ENCODE measurements around the gene FUNDC2. TPM values are rescaled to one million over a fixed set of nuclear protein-coding genes. Genes with fewer than 3 reads are reported as not detected.

Gene FUNDC2
- total RNA-seq, 1 donor from 2014 or later: 50.8 TPM

- DNase-seq (ENCODE audit: low read depth): no peak
- Histone ChIP-seq H3K4me3 (ENCODE audit: low read depth, low read length) (peak overlapping the region; percentile 47), H3K36me3 (ENCODE audit: control insufficient read depth, insufficient read depth, low read length) (no peaks in the 10 kb centered on the region), H3K27me3 (ENCODE audit: control insufficient read depth, insufficient read depth, low read length) (no peaks in the 10 kb centered on the region)
- FAIRE-seq: no peak
- TF ChIP-seq CTCF (IDR thresholded peaks at IDR 0.05; ENCODE audit: insufficient read depth, low read length, severe bottlenecking): no peak
These were observed 1.5 kb downstream of the FUNDC2 start for GRCh38 chrX:155028129-155028528.

GRCh38 chrX:155028877-155029291 is 2.2 kb downstream of the FUNDC2 start:
- TF ChIP-seq CTCF (IDR thresholded peaks at IDR 0.05; ENCODE audit: insufficient read depth, low read length, severe bottlenecking): no peak
- DNase-seq (ENCODE audit: low read depth) (peak; percentile 10), FAIRE-seq (no peak)
- no peak overlapping the region for H3K4me3 ChIP-seq (ENCODE audit: low read depth, low read length)
- no peaks in the 10 kb centered on the region for H3K36me3 ChIP-seq (ENCODE audit: control insufficient read depth, insufficient read depth, low read length)
- H3K27me3 ChIP-seq (ENCODE audit: control insufficient read depth, insufficient read depth, low read length): no peaks in the 10 kb centered on the region

GRCh38 chrX:155031657-155032056 is 5.0 kb downstream of the FUNDC2 start:
- no peak for TF ChIP-seq CTCF (IDR thresholded peaks at IDR 0.05; ENCODE audit: insufficient read depth, low read length, severe bottlenecking)
- DNase-seq (ENCODE audit: low read depth) (no peak), FAIRE-seq (no peak)
- H3K36me3 ChIP-seq (ENCODE audit: control insufficient read depth, insufficient read depth, low read length): no peaks in the 10 kb centered on the region
- no peak overlapping the region for H3K4me3 ChIP-seq (ENCODE audit: low read depth, low read length)
- no peaks in the 10 kb centered on the region for H3K27me3 ChIP-seq (ENCODE audit: control insufficient read depth, insufficient read depth, low read length)

- no peak for DNase-seq (ENCODE audit: low read depth)
- no peaks in the 10 kb centered on the region for H3K27me3 ChIP-seq (ENCODE audit: control insufficient read depth, insufficient read depth, low read length)
- FAIRE-seq: no peak
- no peak overlapping the region for H3K4me3 ChIP-seq (ENCODE audit: low read depth, low read length)
- TF ChIP-seq CTCF (IDR thresholded peaks at IDR 0.05; ENCODE audit: insufficient read depth, low read length, severe bottlenecking): no peak
- no peaks in the 10 kb centered on the region for H3K36me3 ChIP-seq (ENCODE audit: control insufficient read depth, insufficient read depth, low read length)
These were observed 9.0 kb downstream of the FUNDC2 start for GRCh38 chrX:155035688-155036087.

- TF ChIP-seq CTCF (IDR thresholded peaks at IDR 0.05; ENCODE audit: insufficient read depth, low read length, severe bottlenecking): no peak
- no peak for DNase-seq (ENCODE audit: low read depth)
- no peak overlapping the region for H3K4me3 ChIP-seq (ENCODE audit: low read depth, low read length)
- H3K27me3 ChIP-seq (ENCODE audit: control insufficient read depth, insufficient read depth, low read length): no peaks in the 10 kb centered on the region
- no peaks in the 10 kb centered on the region for H3K36me3 ChIP-seq (ENCODE audit: control insufficient read depth, insufficient read depth, low read length)
- no peak for FAIRE-seq
These were observed 19.6 kb downstream of the FUNDC2 start for GRCh38 chrX:155046129-155046810.

Data from bronchial epithelial cell (primary cell).